Mesenchymal stem cell (in vitro differentiated cells and primary cell): Measurements from ENCODE around the gene LTBR. TPM values are rescaled to one million over a fixed set of nuclear protein-coding genes. Genes with fewer than 3 reads are reported as not detected.
A peak's percentile ranks its signal among the peaks of the same experiment; 100 is the strongest.

Experiments
- DNase-seq: peaks from one replicate; pipeline ENCODE4 v3.0.0-alpha.2; 2013
- H2AFZ ChIP-seq: one replicate; pipeline ENCODE4 v1.6.1; 2013; ENCODE audit warnings: low read depth, mild to moderate bottlenecking, control low read depth, inconsistent platforms, low read length, moderate library complexity
- H2AK5ac ChIP-seq: 2 replicates; pipeline ENCODE4 v1.6.1; 2013; ENCODE audit warnings: low read length, moderate library complexity, mild to moderate bottlenecking, inconsistent platforms; ENCODE audit not compliant: severe bottlenecking
- H2BK120ac ChIP-seq: one replicate; pipeline ENCODE4 v1.6.1; 2013; ENCODE audit warnings: low read depth, mild to moderate bottlenecking, inconsistent platforms, low read length, moderate library complexity
- H2BK12ac ChIP-seq, 2 experiments: one replicate each; pipeline ENCODE4 v1.6.1; 2013; ENCODE audit warnings: inconsistent platforms in 2 of 2, low read length in 2 of 2, mild to moderate bottlenecking in 2 of 2, moderate library complexity in 2 of 2, control low read depth in 1 of 2
- H2BK15ac ChIP-seq: one replicate; pipeline ENCODE4 v1.6.1; 2013; ENCODE audit warnings: mild to moderate bottlenecking, low read depth, inconsistent platforms; ENCODE audit not compliant: poor library complexity, severe bottlenecking
- H2BK5ac ChIP-seq: 2 replicates; pipeline ENCODE4 v1.6.1; 2013; ENCODE audit warnings: low read depth, mild to moderate bottlenecking, low read length, control low read depth, inconsistent platforms; ENCODE audit not compliant: poor library complexity, severe bottlenecking
- H3K14ac ChIP-seq, 2 experiments: one replicate each; pipeline ENCODE4 v1.6.1; 2013; ENCODE audit warnings: inconsistent platforms in 2 of 2, low read length in 2 of 2, control low read depth in 1 of 2, mild to moderate bottlenecking in 1 of 2, moderate library complexity in 1 of 2
- H3K18ac ChIP-seq, 2 experiments: one replicate each; pipeline ENCODE4 v1.6.1; 2013; ENCODE audit warnings: inconsistent platforms in 2 of 2, low read length in 2 of 2, control low read depth in 1 of 2, low read depth in 1 of 2, mild to moderate bottlenecking in 1 of 2
- H3K23ac ChIP-seq, 2 experiments: one replicate each; pipeline ENCODE4 v1.6.1; 2013; ENCODE audit warnings: inconsistent platforms in 2 of 2, low read length in 2 of 2, mild to moderate bottlenecking in 2 of 2, moderate library complexity in 2 of 2, control low read depth in 1 of 2
- H3K27ac ChIP-seq: 2 replicates; pipeline ENCODE4 v1.5.1; 2013; ENCODE audit warnings: mild to moderate bottlenecking, moderate library complexity, low read length, control low read depth, inconsistent platforms; ENCODE audit not compliant: poor library complexity, severe bottlenecking
- H3K27me3 ChIP-seq, 2 experiments: 2 replicates each; pipeline versions ENCODE4 v1.6.1 to v1.7.0; 2013; ENCODE audit warnings: low read length in 2 of 2, mild to moderate bottlenecking in 2 of 2, moderate library complexity in 2 of 2, control low read depth in 1 of 2, inconsistent platforms in 1 of 2; ENCODE audit not compliant: control insufficient read depth in 1 of 2, insufficient read depth in 1 of 2
- H3K36me3 ChIP-seq, 2 experiments: 2 replicates each; pipeline versions ENCODE4 v1.6.1 to v1.7.0; 2013; ENCODE audit warnings: low read length in 2 of 2, control low read depth in 1 of 2, inconsistent platforms in 1 of 2, low read depth in 1 of 2, mild to moderate bottlenecking in 1 of 2; ENCODE audit not compliant: insufficient read depth in 2 of 2, control insufficient read depth in 1 of 2
- H3K4ac ChIP-seq, 2 experiments: one replicate each; pipeline ENCODE4 v1.6.1; 2013; ENCODE audit warnings: inconsistent platforms in 2 of 2, low read length in 2 of 2, mild to moderate bottlenecking in 2 of 2, moderate library complexity in 2 of 2, control low read depth in 1 of 2, low read depth in 1 of 2
- H3K4me1 ChIP-seq: 2 replicates; pipeline ENCODE4 v1.6.1; 2013; ENCODE audit warnings: low read depth, low read length, control low read depth; ENCODE audit not compliant: control insufficient read depth, insufficient read depth
- H3K4me2 ChIP-seq: 2 replicates; pipeline ENCODE4 v1.6.1; 2013; ENCODE audit warnings: low read length, mild to moderate bottlenecking, inconsistent platforms; ENCODE audit not compliant: poor library complexity, severe bottlenecking
- H3K4me3 ChIP-seq, 2 experiments: 2 replicates each; pipeline versions ENCODE4 v1.5.1 to v1.7.0; 2013; ENCODE audit warnings: low read length in 2 of 2, mild to moderate bottlenecking in 2 of 2, control low read depth in 1 of 2, low read depth in 1 of 2; ENCODE audit not compliant: insufficient read depth in 1 of 2
- H3K79me1 ChIP-seq: replicated peaks from 2 replicates; pipeline ENCODE4 v1.6.1; 2013; ENCODE audit warnings: mild to moderate bottlenecking, control low read depth, low read length, inconsistent platforms; ENCODE audit not compliant: poor library complexity, severe bottlenecking
- H3K9ac ChIP-seq: 2 replicates; pipeline ENCODE4 v1.7.0; 2013; ENCODE audit warnings: mild to moderate bottlenecking, low read length, moderate library complexity
- H3K9me3 ChIP-seq: 2 replicates; pipeline ENCODE4 v1.7.0; 2013; ENCODE audit warnings: mild to moderate bottlenecking, low read length; ENCODE audit not compliant: control insufficient read depth
- H4K8ac ChIP-seq: one replicate; pipeline ENCODE4 v1.6.1; 2013; ENCODE audit warnings: inconsistent platforms, mild to moderate bottlenecking, low read length, moderate library complexity
- H4K91ac ChIP-seq: one replicate; pipeline ENCODE4 v1.6.1; 2013; ENCODE audit warnings: mild to moderate bottlenecking, low read length, inconsistent platforms
- WGBS: methylation state at CpG from one replicate; pipeline ENCODE4 v1.1.7; 2013; ENCODE audit warnings: mixed read lengths; 5-methylcytosine and 5-hydroxymethylcytosine counted together
- polyA plus RNA-seq, 2 experiments: library from polyadenylated mRNA; stranded (reverse); fragments of 200-250 nt; gene quantifications; one replicate each; pipeline ENCODE4 v1.2.3, GENCODE V29; 2013

The LTBR gene
- 262 TPM for polyA plus RNA-seq (2013, experiment 1 of 2)
- polyA plus RNA-seq (2013, experiment 2 of 2), result 265 TPM

DNA sequence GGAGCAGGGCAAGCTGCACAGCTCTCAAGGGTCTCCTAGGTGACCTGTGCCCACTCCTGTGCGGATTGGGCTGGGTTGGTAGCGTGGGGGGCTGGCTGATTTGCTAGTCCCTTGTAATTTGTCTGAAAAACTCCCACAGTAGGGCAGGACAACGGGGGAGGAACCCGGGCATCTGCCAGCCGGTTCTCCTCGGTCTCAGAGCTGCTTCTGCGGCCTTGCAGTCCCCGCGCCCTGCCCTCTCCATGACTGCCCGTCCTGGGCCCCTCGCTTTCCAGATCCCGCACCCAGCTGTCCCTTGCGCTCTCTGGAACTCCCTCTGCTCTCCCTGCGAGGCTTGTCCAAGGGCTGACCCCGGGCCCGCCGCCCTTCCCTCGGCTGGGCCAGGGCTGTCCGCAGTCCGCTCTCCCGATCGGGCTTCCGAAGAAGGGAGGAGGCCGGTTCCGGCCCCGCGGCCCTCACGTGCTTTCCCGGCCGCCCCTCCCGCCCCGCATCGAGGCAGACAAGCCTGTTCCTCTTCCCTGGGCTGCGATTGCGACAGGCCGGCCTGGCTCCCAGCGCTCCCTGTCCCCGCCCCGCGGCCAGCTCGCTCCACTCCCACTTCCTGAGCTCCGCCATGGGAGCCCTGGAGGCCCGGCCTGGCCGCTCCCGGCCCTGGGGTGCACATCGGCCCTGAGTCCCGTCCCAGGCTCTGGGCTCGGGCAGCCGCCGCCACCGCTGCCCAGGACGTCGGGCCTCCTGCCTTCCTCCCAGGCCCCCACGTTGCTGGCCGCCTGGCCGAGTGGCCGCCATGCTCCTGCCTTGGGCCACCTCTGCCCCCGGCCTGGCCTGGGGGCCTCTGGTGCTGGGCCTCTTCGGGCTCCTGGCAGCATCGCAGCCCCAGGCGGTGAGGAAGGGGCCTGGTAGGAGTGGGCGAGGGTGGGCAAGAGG, at the start of gene LTBR:
Gene LTBR, plus strand, starts transcription at position 591 of the 927 bp plus-strand sequence. Its CDS starts 197 bp downstream, at position 788.
- WGBS, result 31% methylated on average over 54 of the region's 62 CpGs
- Histone ChIP-seq H3K14ac (peak within 1 kb of the TSS; percentile 37 to 99), H3K23ac (peak within 1 kb of the TSS in 1 of 2 experiments; percentile 94), H3K4ac (peak within 1 kb of the TSS; percentile 99 to 100), H3K9ac (peak within 1 kb of the TSS; percentile 96), H2BK12ac (peak within 1 kb of the TSS; percentile 91 to 98), H3K18ac (peak within 1 kb of the TSS; percentile 99 to 100), H3K27me3 (no peaks in the 10 kb centered on the region), H3K79me1 (no peaks in the 10 kb centered on the region), H3K36me3 (peaks cover 0 to 37% of the 10 kb centered on the region in 2 experiments), H4K8ac (peak within 1 kb of the TSS; percentile 93), H2AFZ (no peak within 1 kb of the TSS), H2BK5ac (no peak within 1 kb of the TSS), H3K9me3 (no peaks in the 10 kb centered on the region), H2BK120ac (peak within 1 kb of the TSS; percentile 100), H2AK5ac (no peak within 1 kb of the TSS), H3K4me3 (peak within 1 kb of the TSS in 1 of 2 experiments; percentile 96), H2BK15ac (peak within 1 kb of the TSS; percentile 99), H3K27ac (no peak within 1 kb of the TSS), H3K4me1 (peaks cover 11% of the 10 kb centered on the region), H3K4me2 (no peak within 1 kb of the TSS), H4K91ac (peak within 1 kb of the TSS; percentile 100)
- peak; percentile 95 for DNase-seq

DNA sequence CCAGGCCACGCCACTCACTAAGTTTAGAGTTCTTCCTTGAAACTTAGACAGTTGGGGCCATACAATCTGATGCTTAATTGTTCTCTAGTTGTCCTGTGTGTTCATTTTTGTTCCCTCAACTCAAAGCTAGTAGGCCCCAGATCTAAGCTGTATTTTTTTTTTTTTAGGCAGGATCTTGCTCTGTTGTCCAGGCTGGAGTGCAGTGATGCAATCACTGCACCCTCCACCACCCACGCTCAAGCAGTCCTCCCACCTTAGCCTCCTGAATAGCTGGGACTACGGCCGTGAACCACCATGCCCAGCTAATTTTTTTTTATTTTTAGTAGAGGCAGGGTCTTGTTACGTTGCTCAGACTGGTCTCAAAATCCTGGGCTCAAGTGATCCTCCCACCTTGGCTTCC, 49.6 kb upstream of the LTBR start:
- no peak overlapping the region for H2BK12ac ChIP-seq
- H2AK5ac ChIP-seq, result peak overlapping the region; percentile 77
- DNase-seq, result no peak
- peak overlapping the region; percentile 1 for H2BK5ac ChIP-seq
- H4K8ac ChIP-seq, result no peak overlapping the region
- peak overlapping the region; percentile 28 for H2BK15ac ChIP-seq
- peaks cover 58% of the 10 kb centered on the region for H3K4me1 ChIP-seq
- 63% methylated on average over 1 of the region's 5 CpGs for WGBS
- peak overlapping the region; percentile 99 for H3K27ac ChIP-seq
- no peak overlapping the region for H3K23ac ChIP-seq
- no peak overlapping the region for H3K4me2 ChIP-seq
- H3K9ac ChIP-seq, result peak overlapping the region; percentile 97
- H2AFZ ChIP-seq, result no peak overlapping the region
- peaks cover 19% of the 10 kb centered on the region for H3K79me1 ChIP-seq
- H3K4me3 ChIP-seq, result peak overlapping the region in 1 of 2 experiments; percentile 72
- H3K36me3 ChIP-seq, result peaks cover 48 to 63% of the 10 kb centered on the region in 2 experiments
- no peaks in the 10 kb centered on the region for H3K9me3 ChIP-seq
- H3K27me3 ChIP-seq, result no peaks in the 10 kb centered on the region
- H4K91ac ChIP-seq, result peak overlapping the region; percentile 36
- H3K4ac ChIP-seq, result peak overlapping the region in 1 of 2 experiments; percentile 26
- peak overlapping the region; percentile 47 to 69 for H3K18ac ChIP-seq
- no peak overlapping the region for H3K14ac ChIP-seq
- H2BK120ac ChIP-seq, result peak overlapping the region; percentile 0

DNA sequence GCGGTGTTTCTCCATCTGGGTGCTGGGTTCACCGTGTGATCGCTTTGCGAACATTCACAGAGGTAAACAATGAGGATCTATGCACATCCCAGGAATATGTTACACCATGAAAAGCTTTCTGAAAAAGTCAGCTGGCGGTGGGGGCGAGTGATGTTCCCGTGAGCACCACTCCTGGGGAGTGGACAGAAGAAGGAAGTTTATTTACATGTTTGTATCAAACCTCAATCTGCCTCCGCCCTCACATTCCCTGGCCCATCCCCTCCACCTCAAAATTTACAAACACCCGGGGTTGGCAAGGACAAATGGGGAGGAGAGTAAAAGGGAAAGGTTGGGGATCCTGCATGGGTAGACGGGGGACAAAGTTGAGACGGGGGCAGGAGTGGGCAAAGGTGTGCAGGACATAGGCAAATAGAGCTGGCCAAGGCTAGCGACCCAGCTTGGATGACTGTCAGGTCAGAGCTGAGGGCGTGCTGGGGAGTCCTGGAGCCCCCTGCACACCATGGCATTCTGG, 49.0 kb upstream of the LTBR start:
- 63% methylated on average over 8 of the region's 13 CpGs for WGBS
- H3K4me1 ChIP-seq, result peaks cover 61% of the 10 kb centered on the region

More for the DNA sequence above, 49.0 kb upstream of the LTBR start:
- peaks cover 41 to 57% of the 10 kb centered on the region in 2 experiments for H3K36me3 ChIP-seq
- H3K14ac ChIP-seq, result peak overlapping the region in 1 of 2 experiments; percentile 80
- H3K4ac ChIP-seq, result peak overlapping the region; percentile 84 to 97
- H3K18ac ChIP-seq, result peak overlapping the region; percentile 98 to 99
- H3K9me3 ChIP-seq, result no peaks in the 10 kb centered on the region
- H4K91ac ChIP-seq, result peak overlapping the region; percentile 97
- H3K9ac ChIP-seq, result peak overlapping the region; percentile 97
- peak overlapping the region; percentile 75 for H2BK5ac ChIP-seq
- peak overlapping the region; percentile 11 to 79 for H2BK12ac ChIP-seq
- peak overlapping the region; percentile 17 for H3K4me2 ChIP-seq
- peak overlapping the region; percentile 97 for H2BK15ac ChIP-seq
- H2AFZ ChIP-seq, result no peak overlapping the region
- H2AK5ac ChIP-seq, result peak overlapping the region; percentile 77
- peak overlapping the region; percentile 99 for H3K27ac ChIP-seq
- H3K27me3 ChIP-seq, result no peaks in the 10 kb centered on the region
- no peak overlapping the region for H3K23ac ChIP-seq
- peak overlapping the region; percentile 71 for H2BK120ac ChIP-seq
- peak overlapping the region; percentile 94 for H4K8ac ChIP-seq
- H3K4me3 ChIP-seq, result peak overlapping the region in 1 of 2 experiments; percentile 72
- peak; percentile 47 for DNase-seq
- H3K79me1 ChIP-seq, result peaks cover 12% of the 10 kb centered on the region
